Coronary artery (tissue), 2 donors: ENCODE results near the gene ACP1.
A peak's percentile ranks its signal among the peaks of the same experiment; 100 is the strongest.

Source experiments
- DNase-seq: peaks from one replicate; pipeline ENCODE4 v3.0.0-alpha.2; 2017; ENCODE audit warnings: low spot score
- H3K27ac ChIP-seq, 2 donors: fragments of 200-600 bp; sonication (generic); one replicate each; pipeline ENCODE4 v1.5.1; 2016 to 2019
- H3K4me3 ChIP-seq: fragments of 200-600 bp; sonication (generic); 2 replicates; pipeline ENCODE4 v1.5.1; 2016; ENCODE audit warnings: mild to moderate bottlenecking, moderate library complexity
- CTCF ChIP-seq: fragments of 200-600 bp; sonication (generic); IDR thresholded peaks from one replicate; pipeline ENCODE4 v1.5.1; 2019; ENCODE audit warnings: antibody characterized with exemption

Gene ACP1

GRCh38 chr2:264493-265468 is at the start of gene ACP1:
Gene ACP1, plus strand, starts transcription at chr2:264947. Its CDS starts 18 bp downstream, at chr2:264965.
- DNase-seq: peak; percentile 90
- peak within 1 kb of the TSS; percentile 71 to 86 for H3K27ac ChIP-seq

GRCh38 chr2:216068-216467 is 48.7 kb upstream of the ACP1 start:
- Histone ChIP-seq H3K4me3 (no peak overlapping the region), H3K27ac (no peak overlapping the region)
- no peak for TF ChIP-seq CTCF
- DNase-seq: no peak

More at GRCh38 chr2:264493-265468, at the start of gene ACP1:
- no peak for TF ChIP-seq CTCF
- H3K4me3 ChIP-seq: peak within 1 kb of the TSS; percentile 86

GRCh38 chr2:223451-223850 is 41.3 kb upstream of the ACP1 start:
- Histone ChIP-seq H3K27ac (no peak overlapping the region), H3K4me3 (no peak overlapping the region)
- no peak for TF ChIP-seq CTCF
- DNase-seq: no peak

- H3K27ac ChIP-seq: no peak overlapping the region
- TF ChIP-seq CTCF: no peak
- DNase-seq: no peak
- H3K4me3 ChIP-seq: no peak overlapping the region
Measured at GRCh38 chr2:223971-224760, 40.6 kb upstream of the ACP1 start.

GRCh38 chr2:228115-228514 is 36.6 kb upstream of the ACP1 start:
- H3K4me3 ChIP-seq: no peak overlapping the region
- TF ChIP-seq CTCF: no peak
- no peak for DNase-seq
- H3K27ac ChIP-seq: no peak overlapping the region

- TF ChIP-seq CTCF: no peak
Measured at GRCh38 chr2:228518-229278, 36.0 kb upstream of the ACP1 start.

More at GRCh38 chr2:228518-229278, 36.0 kb upstream of the ACP1 start:
- no peak for DNase-seq
- Histone ChIP-seq H3K27ac (no peak overlapping the region), H3K4me3 (no peak overlapping the region)
